ENCODE measurements around the gene GAB2. TPM values are rescaled to one million over a fixed set of nuclear protein-coding genes. Genes with fewer than 3 reads are reported as not detected.

Gene GAB2
- total and polyA plus RNA-seq, 2 of the 13 experiments (the other 11 are each of a cell fraction or from before 2014, with no cell fraction given): 4.1 to 8.6 TPM

GRCh38 chr11:78459738-78460137 is 42.1 kb upstream of the GAB2 start:
- FAIRE-seq (no peak), ATAC-seq (no peak), DNase-seq (ENCODE audit: low spot score) (no peak)
- intact Hi-C loops (cut with micrococcal nuclease; ENCODE audit: unreplicated experiment) (no loop called here), in situ Hi-C loops (cut with HindIII; ENCODE audit: extremely low pct_ligation_motif_present, low pct_unique_long_range_greater_than_20kb) (no loop called here)
- BruUV-seq (replicated peaks): no TSS peak
- Histone ChIP-seq H2AFZ (ENCODE audit: low read length) (no peak overlapping the region), H4K20me1 (ENCODE audit: insufficient read depth, low read length) (no peaks in the 10 kb centered on the region), H3K4me1 (ENCODE audit: insufficient read depth, low read length) (no peaks in the 10 kb centered on the region), H3K9me3 (ENCODE audit: low read length) (no peaks in the 10 kb centered on the region), H3K9ac (ENCODE audit: insufficient read depth, low read depth, low read length) (no peak overlapping the region), H3K4me3 (replicated peaks in 1 of 3; ENCODE audit: insufficient read depth in 1 of 3, low read depth in 2 of 3, low read length in 3 of 3) (no peak overlapping the region), H3K27me3 (ENCODE audit: control insufficient read depth in 1 of 2, insufficient read depth in 2 of 2, low read length in 2 of 2) (no peaks in the 10 kb centered on the region), H3K4me2 (ENCODE audit: low read depth, low read length) (no peak overlapping the region), H3K27ac (ENCODE audit: extremely low read length, insufficient read depth, low read length) (no peak overlapping the region), H3K36me3 (replicated peaks in 1 of 2; ENCODE audit: control insufficient read depth in 1 of 2, insufficient read depth in 2 of 2, low read length in 2 of 2) (peaks cover 9 to 66% of the 10 kb centered on the region in 2 experiments), H3K79me2 (ENCODE audit: insufficient read depth, low read length) (no peaks in the 10 kb centered on the region)
- ChIA-PET POLR2A (no interaction called here), CTCF (ENCODE audit: low intra/inter-chr PET ratio, low total read pairs) (no interaction called here)
- TF ChIP-seq ZNF768 (CRISPR knock-in tag; IDR thresholded peaks at IDR 0.05) (no peak), ELK4 (CRISPR knock-in tag; IDR thresholded peaks at IDR 0.05; ENCODE audit: borderline replicate concordance) (no peak), BORCS8-MEF2B (CRISPR knock-in tag; IDR thresholded peaks at IDR 0.05) (no peak), TOPORS (CRISPR knock-in tag; IDR thresholded peaks at IDR 0.05) (no peak)
- 97% methylated on average over 4 of the region's 4 CpGs for whole genome bisulfite sequencing (ENCODE audit: low lambda C conversion rate)

GRCh38 chr11:78457448-78457847 is 39.8 kb upstream of the GAB2 start:
- CTCF ChIA-PET (ENCODE audit: low intra/inter-chr PET ratio, low total read pairs): no interaction called here
- WGBS (ENCODE audit: low lambda C conversion rate): 95% methylated on average over 2 of the region's 2 CpGs
- H3K79me2 ChIP-seq (ENCODE audit: insufficient read depth, low read length): no peaks in the 10 kb centered on the region
- H3K9me3 ChIP-seq (ENCODE audit: low read length): no peaks in the 10 kb centered on the region
- H3K4me3 ChIP-seq (replicated peaks in 1 of 3; ENCODE audit: insufficient read depth in 1 of 3, low read depth in 2 of 3, low read length in 3 of 3): no peak overlapping the region
- no peak overlapping the region for H3K9ac ChIP-seq (ENCODE audit: insufficient read depth, low read depth, low read length)
- H3K27me3 ChIP-seq (ENCODE audit: control insufficient read depth in 1 of 2, insufficient read depth in 2 of 2, low read length in 2 of 2): no peaks in the 10 kb centered on the region
- TF ChIP-seq MEF2D (CRISPR knock-in tag; IDR thresholded peaks at IDR 0.05): no peak
- no peak for TF ChIP-seq TIGD3 (CRISPR knock-in tag; IDR thresholded peaks at IDR 0.05; ENCODE audit: borderline replicate concordance)
- intact Hi-C loops (cut with micrococcal nuclease; ENCODE audit: unreplicated experiment) (no loop called here), in situ Hi-C loops (cut with HindIII; ENCODE audit: extremely low pct_ligation_motif_present, low pct_unique_long_range_greater_than_20kb) (no loop called here)
- no peaks in the 10 kb centered on the region for H3K4me1 ChIP-seq (ENCODE audit: insufficient read depth, low read length)
- H2AFZ ChIP-seq (ENCODE audit: low read length): no peak overlapping the region
- no peak overlapping the region for H3K4me2 ChIP-seq (ENCODE audit: low read depth, low read length)
- H4K20me1 ChIP-seq (ENCODE audit: insufficient read depth, low read length): no peaks in the 10 kb centered on the region
- POLR2A ChIA-PET: no interaction called here
- H3K36me3 ChIP-seq (replicated peaks in 1 of 2; ENCODE audit: control insufficient read depth in 1 of 2, insufficient read depth in 2 of 2, low read length in 2 of 2): peaks cover 6 to 67% of the 10 kb centered on the region in 2 experiments
- BruUV-seq (replicated peaks): no TSS peak
- H3K27ac ChIP-seq (ENCODE audit: extremely low read length, insufficient read depth, low read length): no peak overlapping the region
- ATAC-seq (no peak), DNase-seq (ENCODE audit: low spot score) (no peak), FAIRE-seq (no peak)
